Skin epidermis (tissue), 12 donors: ENCODE results near the gene C1QL4.
"Not testable (repeated sequence)": the region's sequence is repeated elsewhere in the genome, so short reads cannot be mapped to it uniquely, and the experiment has no call there.

ENCODE experiments used
- H3K27ac ChIP-seq, 21 experiments: fragments of 200-600 bp; sonication (generic) in 11 of 21; one replicate each; pipeline ENCODE4 v1.5.0; 2020; ENCODE audit warnings: mild to moderate bottlenecking in 3 of 21, inconsistent platforms in 2 of 21, moderate library complexity in 2 of 21
- H3K4me3 ChIP-seq, 7 experiments: fragments of 200-600 bp; sonication (generic) in 2 of 7; one replicate each; pipeline ENCODE4 v1.5.0; 2020; ENCODE audit warnings: inconsistent platforms in 2 of 7, mild to moderate bottlenecking in 2 of 7, moderate library complexity in 1 of 7

C1QL4 gene

GRCh38 chr12:49335955-49336644 lies 888 bp downstream of the C1QL4 start:
- no peak overlapping the region for H3K27ac ChIP-seq
- H3K4me3 ChIP-seq, result no peak overlapping the region

- Histone ChIP-seq H3K4me3 (no peak overlapping the region), H3K27ac (no peak overlapping the region)
Observed at GRCh38 chr12:49335118-49335954, 1.7 kb downstream of the C1QL4 start.

DNA sequence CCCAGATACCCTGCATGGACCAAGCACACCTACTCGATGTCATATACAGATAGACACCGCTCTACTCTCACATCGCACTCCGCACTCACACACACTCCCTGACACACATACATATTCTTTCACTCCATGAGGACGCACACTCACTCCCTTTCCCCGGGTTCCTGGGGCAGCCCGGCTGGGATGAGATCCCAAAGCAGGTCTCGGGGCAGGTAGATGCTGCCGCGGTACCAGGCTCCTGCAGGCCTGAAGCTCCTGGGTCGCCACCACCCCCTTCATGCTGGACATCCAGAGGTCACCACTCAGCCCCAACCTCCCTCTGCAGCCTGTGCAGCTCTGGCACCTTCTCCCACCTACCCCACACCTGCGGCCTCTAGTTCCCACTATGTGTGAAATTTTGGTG lies 2.3 kb downstream of the C1QL4 start:
- H3K4me3 ChIP-seq, result no peak overlapping the region
- H3K27ac ChIP-seq, result no peak overlapping the region

GRCh38 chr12:49334226-49334625 lies 2.8 kb downstream of the C1QL4 start:
- H3K27ac ChIP-seq, result no peak overlapping the region
- no peak overlapping the region for H3K4me3 ChIP-seq

- H3K4me3 ChIP-seq, H3K27ac ChIP-seq: not testable (repeated sequence)
Observed at GRCh38 chr12:49333778-49334177, 3.2 kb downstream of the C1QL4 start.

DNA sequence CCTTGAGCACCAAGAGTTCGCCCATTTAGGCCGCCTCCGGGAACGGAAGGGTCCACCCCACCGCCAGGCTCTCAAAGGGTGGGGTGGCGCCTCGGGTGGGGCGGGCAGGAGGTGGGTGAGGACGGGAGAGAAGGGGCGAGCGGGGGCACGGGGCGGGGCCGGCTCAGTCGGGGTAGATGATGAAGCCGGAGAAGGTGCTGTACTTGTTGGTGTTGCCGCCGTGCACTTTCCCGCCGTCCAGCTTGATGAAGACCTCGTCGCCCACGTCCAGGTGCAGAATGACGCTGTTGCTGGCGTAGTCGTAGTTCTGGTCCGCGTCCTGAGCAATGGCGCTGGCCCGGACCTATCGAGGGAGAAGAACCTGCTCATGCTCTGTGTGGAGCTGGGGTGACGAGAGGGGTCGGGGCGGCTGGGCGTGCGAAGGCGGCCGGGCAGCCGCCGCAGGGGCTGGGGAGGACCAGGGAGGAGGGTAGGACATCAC lies 4.1 kb downstream of the C1QL4 start:
- peak overlapping the region in 3 of 7 experiments; percentile 18 to 34 (median 19) for H3K4me3 ChIP-seq

DNA sequence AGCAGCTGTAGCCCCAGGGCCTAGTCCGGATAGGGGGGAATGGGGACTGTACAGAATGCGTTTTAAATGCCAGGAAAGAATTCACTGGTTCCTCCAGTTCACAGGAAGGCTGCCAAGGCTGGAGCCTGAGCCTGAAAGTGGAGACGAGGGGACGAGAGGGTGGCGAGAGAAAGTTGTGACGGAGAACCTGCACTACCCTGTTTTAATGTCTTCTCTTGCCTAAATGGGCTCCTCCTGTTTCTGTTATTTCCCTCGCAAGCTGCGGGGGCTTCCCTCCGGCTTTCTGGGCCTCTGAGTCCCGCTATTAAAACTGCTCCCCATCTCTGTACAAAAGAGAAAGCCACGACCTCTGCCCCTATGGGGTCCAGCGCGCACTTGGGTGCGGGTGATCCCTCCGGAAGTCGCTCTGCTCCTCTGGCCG lies 4.5 kb downstream of the C1QL4 start:
- H3K27ac ChIP-seq, result no peak overlapping the region
- H3K4me3 ChIP-seq, result peak overlapping the region in 3 of 7 experiments; percentile 18 to 34 (median 19)

More for the DNA sequence above, 4.1 kb downstream of the C1QL4 start:
- H3K27ac ChIP-seq, result no peak overlapping the region

DNA sequence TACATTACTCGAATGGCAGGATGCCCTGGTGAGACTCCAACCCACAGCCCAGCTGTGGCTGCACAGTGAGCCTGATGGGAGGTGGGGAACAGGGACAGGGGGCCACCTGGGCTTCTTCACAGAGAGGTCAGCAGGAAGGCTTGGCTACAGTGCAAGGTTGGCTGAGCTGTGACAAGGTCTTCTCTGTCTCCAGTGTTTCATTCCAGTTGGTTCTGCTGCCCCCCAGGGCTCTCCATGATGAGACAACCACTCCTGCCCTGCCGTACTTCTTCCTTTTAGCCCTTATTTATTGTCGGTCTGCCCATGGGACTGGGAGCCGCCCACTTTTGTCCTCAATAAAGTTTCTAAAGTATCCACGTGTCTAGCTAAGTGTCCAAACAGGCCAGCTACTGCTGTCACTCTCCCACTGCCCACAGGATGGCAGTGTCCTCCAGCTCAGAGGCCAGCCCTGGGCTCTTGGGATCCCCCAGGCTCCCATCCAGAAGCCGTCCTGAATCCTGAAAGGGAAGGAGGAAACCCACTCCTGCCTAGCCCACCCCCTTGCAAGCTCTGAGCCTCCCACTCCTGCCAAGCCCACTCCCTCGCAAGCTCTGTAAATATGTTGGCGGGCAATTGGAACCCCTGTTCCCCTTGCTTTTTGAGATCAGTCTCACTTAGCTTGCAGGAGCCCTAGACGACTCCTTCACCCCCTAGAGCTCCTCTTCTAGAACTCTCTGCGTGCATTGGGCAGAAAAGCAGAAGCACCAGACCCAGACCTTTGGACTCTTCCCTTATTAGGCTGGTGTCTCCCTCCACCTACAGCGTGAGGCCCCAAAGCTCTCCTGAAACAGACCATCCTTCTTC lies 5.4 kb downstream of the C1QL4 start:
- H3K27ac ChIP-seq, result no peak overlapping the region

DNA sequence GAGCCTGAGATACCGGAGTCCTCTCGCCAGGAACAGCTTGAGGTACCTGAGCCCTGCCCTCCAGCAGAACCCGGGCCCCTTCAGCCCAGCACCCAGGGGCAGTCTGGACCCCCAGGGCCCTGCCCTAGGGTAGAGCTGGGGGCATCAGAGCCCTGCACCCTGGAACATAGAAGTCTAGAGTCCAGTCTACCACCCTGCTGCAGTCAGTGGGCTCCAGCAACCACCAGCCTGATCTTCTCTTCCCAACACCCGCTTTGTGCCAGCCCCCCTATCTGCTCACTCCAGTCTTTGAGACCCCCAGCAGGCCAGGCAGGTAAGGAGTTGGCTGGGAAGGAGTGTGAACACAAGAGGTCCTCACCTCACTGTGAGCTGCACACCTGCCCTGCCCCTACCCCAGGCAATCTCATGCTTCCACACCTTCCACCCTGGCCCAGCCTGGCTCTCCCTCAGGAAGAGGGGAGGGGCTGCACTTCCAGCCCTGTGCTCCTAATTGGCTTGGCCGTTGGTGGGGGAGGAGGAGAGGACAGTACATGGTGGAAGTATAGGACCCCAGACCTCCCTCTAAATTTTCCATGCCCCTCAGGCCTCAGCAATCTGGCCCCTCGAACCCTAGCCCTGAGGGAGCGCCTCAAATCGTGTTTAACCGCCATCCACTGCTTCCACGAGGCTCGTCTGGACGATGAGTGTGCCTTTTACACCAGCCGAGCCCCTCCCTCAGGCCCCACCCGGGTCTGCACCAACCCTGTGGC lies 6.2 kb downstream of the C1QL4 start:
- H3K4me3 ChIP-seq, result no peak overlapping the region

More for the DNA sequence above, 5.4 kb downstream of the C1QL4 start:
- H3K4me3 ChIP-seq, result no peak overlapping the region

DNA sequence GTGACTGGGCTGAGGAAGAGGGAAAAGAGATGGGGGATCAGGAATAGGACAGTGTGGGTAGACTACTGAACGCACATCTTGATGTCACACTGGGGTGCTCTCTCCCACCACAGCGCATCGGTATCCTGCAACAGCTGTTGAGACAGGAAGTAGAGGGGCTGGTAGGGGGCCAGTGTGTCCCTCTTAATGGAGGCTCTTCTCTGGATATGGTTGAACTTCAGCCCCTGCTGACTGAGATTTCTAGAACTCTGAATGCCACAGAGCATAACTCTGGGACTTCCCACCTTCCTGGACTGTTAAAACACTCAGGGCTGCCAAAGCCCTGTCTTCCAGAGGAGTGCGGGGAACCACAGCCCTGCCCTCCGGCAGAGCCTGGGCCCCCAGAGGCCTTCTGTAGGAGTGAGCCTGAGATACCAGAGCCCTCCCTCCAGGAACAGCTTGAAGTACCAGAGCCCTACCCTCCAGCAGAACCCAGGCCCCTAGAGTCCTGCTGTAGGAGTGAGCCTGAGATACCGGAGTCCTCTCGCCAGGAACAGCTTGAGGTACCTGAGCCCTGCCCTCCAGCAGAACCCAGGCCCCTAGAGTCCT lies 6.9 kb downstream of the C1QL4 start:
- Histone ChIP-seq H3K27ac (no peak overlapping the region), H3K4me3 (no peak overlapping the region)

More for the DNA sequence above, 6.2 kb downstream of the C1QL4 start:
- no peak overlapping the region for H3K27ac ChIP-seq

DNA sequence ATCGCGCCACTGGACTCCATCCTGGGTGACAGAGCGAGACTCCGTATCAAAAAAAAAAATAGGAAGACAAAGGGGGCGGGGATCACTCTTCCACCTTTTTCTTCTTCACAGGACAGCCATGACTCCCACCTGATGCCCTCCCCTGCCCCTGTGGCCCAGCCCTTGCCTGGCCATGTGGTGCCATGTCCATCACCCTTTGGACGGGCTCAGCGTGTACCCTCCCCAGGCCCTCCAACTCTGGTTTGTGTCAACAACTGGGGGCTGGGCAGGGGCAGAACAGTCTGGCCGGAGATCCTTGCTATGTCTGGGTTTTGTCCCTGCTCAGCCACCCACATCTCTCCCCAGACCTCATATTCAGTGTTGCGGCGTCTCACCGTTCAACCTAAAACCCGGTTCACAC lies 8.2 kb downstream of the C1QL4 start:
- Histone ChIP-seq H3K4me3 (no peak overlapping the region), H3K27ac (no peak overlapping the region)

DNA sequence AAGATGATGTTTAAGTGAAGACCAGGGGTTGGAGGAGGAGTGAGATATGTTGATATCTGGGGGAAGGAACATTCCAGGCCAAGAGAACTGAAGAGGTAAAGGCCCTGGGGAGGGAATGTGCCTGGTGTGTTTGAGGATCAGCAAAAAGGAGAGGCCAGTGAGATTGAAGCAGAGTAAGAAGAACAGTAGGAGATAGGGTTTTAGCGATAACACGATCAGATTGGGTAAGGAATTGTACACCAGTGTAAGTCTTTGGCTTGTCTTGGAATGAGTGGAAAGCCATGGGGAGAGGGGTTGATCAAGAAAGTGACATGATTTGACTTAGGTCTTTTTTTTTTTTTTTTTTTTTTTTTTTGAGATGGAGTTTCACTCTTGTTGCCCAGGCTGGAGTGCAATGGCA lies 9.1 kb downstream of the C1QL4 start:
- H3K4me3 ChIP-seq, result no peak overlapping the region
- no peak overlapping the region for H3K27ac ChIP-seq

DNA sequence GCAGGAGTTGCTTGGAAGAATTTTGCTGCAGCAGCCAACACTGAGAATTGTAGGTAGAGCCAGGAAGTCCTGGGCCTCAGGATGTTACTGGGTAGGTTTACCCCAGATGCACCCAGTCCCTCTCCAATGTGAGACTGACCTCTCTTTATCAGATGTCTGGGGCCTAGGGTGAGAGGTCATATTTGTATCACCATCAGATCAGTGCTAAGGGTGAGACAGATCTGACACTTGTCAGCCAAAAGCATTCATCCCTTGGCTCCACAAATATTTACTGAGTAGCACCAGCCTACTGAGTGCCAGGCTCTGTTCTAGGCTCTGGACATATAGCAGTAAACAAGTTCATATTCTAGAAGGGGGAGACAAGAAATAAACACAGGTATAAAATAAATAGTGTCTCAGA lies 9.6 kb downstream of the C1QL4 start:
- H3K27ac ChIP-seq, result no peak overlapping the region
- H3K4me3 ChIP-seq, result no peak overlapping the region

DNA sequence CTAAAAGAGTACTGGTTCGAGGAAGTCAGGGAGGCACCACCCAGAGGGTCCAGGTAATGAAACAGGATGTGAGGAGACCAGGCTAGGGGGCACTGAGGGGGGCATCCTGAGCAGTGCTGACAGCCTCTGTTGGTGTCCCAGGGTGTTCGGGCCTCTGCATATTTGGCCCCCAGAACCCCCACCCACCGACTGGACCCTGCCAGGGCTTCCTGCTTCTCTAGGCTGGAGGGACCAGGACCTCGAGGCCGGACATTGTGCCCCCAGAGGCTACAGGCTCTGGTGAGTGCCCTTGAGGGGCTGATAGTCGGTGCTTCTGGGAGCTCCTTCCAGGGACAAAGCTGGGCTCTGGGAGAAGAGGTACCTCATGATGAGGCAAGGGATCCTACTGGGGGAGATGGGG lies 11.4 kb downstream of the C1QL4 start:
- no peak overlapping the region for H3K27ac ChIP-seq
- no peak overlapping the region for H3K4me3 ChIP-seq

GRCh38 chr12:49323524-49324097 lies 13.4 kb downstream of the C1QL4 start:
- Histone ChIP-seq H3K27ac (peak overlapping the region in 5 of 21 experiments; percentile 10 to 77 (median 41)), H3K4me3 (peak overlapping the region; percentile 50 to 74 (median 67))

GRCh38 chr12:49322708-49323523 lies 14.1 kb downstream of the C1QL4 start, which contains the start of gene TROAP:
Gene TROAP (plus strand): TSS chr12:49323255. CDS start chr12:49323609, 354 bp downstream.
- Histone ChIP-seq H3K27ac (peak within 1 kb of the TSS in 19 of 21 experiments; percentile 47 to 83 (median 70)), H3K4me3 (peak within 1 kb of the TSS; percentile 50 to 74 (median 67))

- Histone ChIP-seq H3K4me3 (peak overlapping the region; percentile 50 to 74 (median 67)), H3K27ac (peak overlapping the region in 19 of 21 experiments; percentile 47 to 83 (median 70))
Observed at GRCh38 chr12:49322367-49322707, 14.7 kb downstream of the C1QL4 start.
